ENCODE results near the gene TMEM219. TPM values are rescaled to one million over a fixed set of nuclear protein-coding genes. Genes with fewer than 3 reads are reported as not detected.

Gene TMEM219
- total RNA-seq, 3 donors from 2014 or later, result 111 to 135 (median 128) TPM

DNA sequence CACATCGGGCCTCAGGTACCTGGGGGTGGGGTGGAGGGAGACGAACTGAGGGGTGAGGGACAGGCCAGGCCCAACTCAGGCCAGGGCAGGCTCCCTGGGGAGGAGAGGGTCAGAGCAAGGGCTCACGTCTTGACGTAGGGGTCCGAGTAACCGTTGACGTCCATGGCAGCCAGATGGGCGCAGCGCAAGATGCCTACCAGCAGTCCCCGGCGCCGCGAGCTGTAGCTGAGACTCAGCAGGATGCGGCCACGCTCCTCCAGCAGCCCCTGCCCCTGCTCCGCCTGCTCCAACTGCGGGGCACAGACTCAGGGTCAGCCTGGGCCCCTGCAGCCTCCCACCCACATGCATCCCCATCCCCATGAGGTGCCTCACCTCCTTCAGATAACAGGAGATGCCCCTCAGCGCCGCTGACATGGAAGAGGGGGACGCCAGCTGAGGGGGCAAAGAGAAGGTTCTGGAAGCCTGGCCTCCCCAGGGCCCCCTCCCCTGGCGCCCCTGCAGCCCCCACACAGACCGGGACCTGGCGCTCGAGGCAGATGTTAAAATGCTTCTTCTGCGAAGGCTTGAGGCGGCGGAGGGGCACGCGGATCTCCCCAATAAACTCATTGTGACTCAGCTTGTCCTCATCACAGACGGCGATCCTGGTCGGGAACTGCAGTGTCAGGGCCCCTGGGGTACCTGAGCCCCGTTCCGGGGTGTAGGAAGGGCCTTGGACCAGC lies 44.9 kb downstream of the TMEM219 start:
- H3K36me3 ChIP-seq, result no peaks in the 10 kb centered on the region
- H3K4me1 ChIP-seq, result peaks cover 9 to 13% of the 10 kb centered on the region in 2 donors
- no peak for TF ChIP-seq POLR2A (IDR thresholded peaks at IDR 0.05)
- TF ChIP-seq POLR2AphosphoS5 (IDR thresholded peaks at IDR 0.05), result no peak
- no peak for TF ChIP-seq CTCF (IDR thresholded peaks at IDR 0.05)
- H3K27me3 ChIP-seq, result peaks cover 10 to 23% of the 10 kb centered on the region in 2 donors
- no peaks in the 10 kb centered on the region for H3K9me3 ChIP-seq
- DNase-seq (ENCODE audit: low spot score in 2 of 2), result no peak
- no peak overlapping the region for H3K27ac ChIP-seq
- H3K4me3 ChIP-seq, result no peak overlapping the region
- intact Hi-C loops (cut with DNase I; ENCODE audit: low total_unique reads), result no loop called here

DNA sequence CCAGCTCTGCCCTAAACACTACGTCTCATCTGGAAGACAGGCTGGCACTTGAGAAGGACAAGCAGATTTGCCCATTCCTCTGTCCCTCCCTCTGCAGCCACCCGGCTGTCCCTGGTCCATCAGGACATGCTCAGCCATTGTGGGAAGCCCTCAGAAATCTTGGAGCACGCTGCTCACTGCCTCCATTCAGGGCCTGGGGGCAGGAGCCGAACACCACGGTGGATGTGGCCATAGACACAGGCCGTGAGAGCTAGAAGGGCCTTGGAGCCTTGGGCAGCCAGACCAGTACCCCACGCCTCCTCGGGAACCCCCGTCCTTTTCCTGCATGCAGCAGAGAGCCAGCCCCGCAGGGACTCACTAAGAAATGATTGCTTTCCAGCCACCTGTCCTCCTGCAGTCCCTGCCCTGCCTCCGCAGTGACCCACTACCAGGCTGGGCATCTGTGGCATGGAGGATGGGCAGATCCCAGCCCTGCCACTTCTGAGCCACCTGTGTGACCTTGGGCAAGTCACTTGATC lies 45.6 kb downstream of the TMEM219 start:
- peaks cover 9 to 13% of the 10 kb centered on the region in 2 donors for H3K4me1 ChIP-seq
- no peak overlapping the region for H3K27ac ChIP-seq
- no peak for DNase-seq (ENCODE audit: low spot score in 2 of 2)
- intact Hi-C loops (cut with DNase I; ENCODE audit: low total_unique reads), result no loop called here
- no peaks in the 10 kb centered on the region for H3K9me3 ChIP-seq
- no peak overlapping the region for H3K4me3 ChIP-seq
- peaks cover 10 to 25% of the 10 kb centered on the region in 2 donors for H3K27me3 ChIP-seq
- H3K36me3 ChIP-seq, result no peaks in the 10 kb centered on the region
- TF ChIP-seq POLR2AphosphoS5 (IDR thresholded peaks at IDR 0.05) (no peak), CTCF (IDR thresholded peaks at IDR 0.05) (no peak), POLR2A (IDR thresholded peaks at IDR 0.05) (no peak)

GRCh38 chr16:30009085-30009862 lies 47.4 kb downstream of the TMEM219 start:
- H3K36me3 ChIP-seq, result no peaks in the 10 kb centered on the region
- H3K27ac ChIP-seq, result no peak overlapping the region
- no peaks in the 10 kb centered on the region for H3K9me3 ChIP-seq
- TF ChIP-seq POLR2AphosphoS5 (IDR thresholded peaks at IDR 0.05) (no peak), POLR2A (IDR thresholded peaks at IDR 0.05) (no peak), CTCF (IDR thresholded peaks at IDR 0.05) (no peak)
- H3K4me1 ChIP-seq, result peaks cover 9 to 13% of the 10 kb centered on the region in 2 donors
- peak overlapping the region in 1 of 3 donors; percentile 3 for H3K4me3 ChIP-seq
- peaks cover 10 to 25% of the 10 kb centered on the region in 2 donors for H3K27me3 ChIP-seq
- no peak for DNase-seq (ENCODE audit: low spot score in 2 of 2)
- intact Hi-C loops (cut with DNase I; ENCODE audit: low total_unique reads), result no loop called here

- TF ChIP-seq CTCF (IDR thresholded peaks at IDR 0.05) (no peak), POLR2AphosphoS5 (IDR thresholded peaks at IDR 0.05) (no peak), POLR2A (IDR thresholded peaks at IDR 0.05) (no peak)
- no peaks in the 10 kb centered on the region for H3K36me3 ChIP-seq
- H3K27me3 ChIP-seq, result peaks cover 10 to 25% of the 10 kb centered on the region in 2 donors
- H3K27ac ChIP-seq, result no peak overlapping the region
- H3K4me3 ChIP-seq, result peak overlapping the region; percentile 22 to 73 (median 52)
- no peaks in the 10 kb centered on the region for H3K9me3 ChIP-seq
- no peak for DNase-seq (ENCODE audit: low spot score in 2 of 2)
- intact Hi-C loops (cut with DNase I; ENCODE audit: low total_unique reads), result loop anchor here (10.0 kb wide), 2 partner anchors 145 to 315 kb away; partner anchors contain the start of gene CDIPT
- peaks cover 9 to 13% of the 10 kb centered on the region in 2 donors for H3K4me1 ChIP-seq
These were observed 48.3 kb downstream of the TMEM219 start for GRCh38 chr16:30009990-30010843.

Measured in breast epithelium (tissue), 4 donors.